HG03139 (cell line): Measurements from ENCODE around the gene TRIM59.

Experiments
- ATAC-seq: cut with Tn5 transposase; IDR thresholded peaks from one replicate; pipeline ENCODE4 v1.9.1; 2021; ENCODE audit not compliant: unreplicated experiment

Gene TRIM59, protein sequence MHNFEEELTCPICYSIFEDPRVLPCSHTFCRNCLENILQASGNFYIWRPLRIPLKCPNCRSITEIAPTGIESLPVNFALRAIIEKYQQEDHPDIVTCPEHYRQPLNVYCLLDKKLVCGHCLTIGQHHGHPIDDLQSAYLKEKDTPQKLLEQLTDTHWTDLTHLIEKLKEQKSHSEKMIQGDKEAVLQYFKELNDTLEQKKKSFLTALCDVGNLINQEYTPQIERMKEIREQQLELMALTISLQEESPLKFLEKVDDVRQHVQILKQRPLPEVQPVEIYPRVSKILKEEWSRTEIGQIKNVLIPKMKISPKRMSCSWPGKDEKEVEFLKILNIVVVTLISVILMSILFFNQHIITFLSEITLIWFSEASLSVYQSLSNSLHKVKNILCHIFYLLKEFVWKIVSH

DNA sequence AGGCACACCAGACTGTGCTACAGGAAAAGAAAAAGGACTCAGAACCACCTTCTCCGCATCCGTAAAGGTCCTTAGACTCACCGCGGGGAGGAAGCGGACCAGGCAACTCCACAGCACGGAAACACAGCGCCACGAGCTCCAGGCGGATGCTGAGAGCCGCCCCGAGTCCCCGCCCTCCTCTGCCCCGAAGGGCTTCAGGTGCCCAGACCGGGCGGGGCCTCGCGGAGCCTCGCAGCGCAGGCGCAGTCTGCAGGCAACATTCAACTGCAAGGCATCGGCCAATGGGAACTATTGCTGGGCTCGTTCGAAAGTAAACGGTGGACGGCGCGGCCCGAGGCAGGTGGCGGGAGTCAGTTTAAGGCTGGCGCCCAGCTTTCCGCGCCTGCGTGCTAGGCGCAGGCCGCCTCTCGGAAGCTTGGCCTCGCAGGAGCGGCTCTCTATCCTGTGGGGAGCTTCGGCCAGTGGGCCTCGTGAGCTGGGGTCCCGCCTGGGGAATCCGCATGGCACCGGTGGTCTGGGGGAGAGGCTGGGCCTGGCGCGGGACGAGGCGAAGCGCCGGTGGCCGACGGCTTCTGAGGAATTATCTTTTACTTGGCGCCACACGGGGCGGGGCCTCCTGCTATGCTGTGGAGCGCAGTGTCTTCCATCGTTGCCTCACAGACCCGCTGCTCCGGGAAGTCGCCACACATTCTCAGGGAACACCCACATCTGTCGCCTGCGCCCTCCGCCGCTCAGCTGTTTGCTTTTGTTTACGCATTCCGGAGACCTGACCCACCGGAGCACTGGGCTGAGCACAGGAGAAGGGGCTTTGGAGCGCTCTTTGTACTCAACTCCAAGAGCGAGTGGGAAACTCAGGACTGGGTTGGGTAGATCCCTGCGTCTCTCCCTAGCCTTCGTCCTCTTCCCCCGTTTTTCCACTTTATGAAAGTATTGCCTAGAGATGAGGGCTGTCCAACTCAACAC lies at the start of gene TRIM59:
Gene TRIM59 (minus strand): TSS at position 151 of the 963 bp plus-strand sequence. CDS start 10,603 bp downstream, outside the sequence.
- ATAC-seq = peak; percentile 95

DNA sequence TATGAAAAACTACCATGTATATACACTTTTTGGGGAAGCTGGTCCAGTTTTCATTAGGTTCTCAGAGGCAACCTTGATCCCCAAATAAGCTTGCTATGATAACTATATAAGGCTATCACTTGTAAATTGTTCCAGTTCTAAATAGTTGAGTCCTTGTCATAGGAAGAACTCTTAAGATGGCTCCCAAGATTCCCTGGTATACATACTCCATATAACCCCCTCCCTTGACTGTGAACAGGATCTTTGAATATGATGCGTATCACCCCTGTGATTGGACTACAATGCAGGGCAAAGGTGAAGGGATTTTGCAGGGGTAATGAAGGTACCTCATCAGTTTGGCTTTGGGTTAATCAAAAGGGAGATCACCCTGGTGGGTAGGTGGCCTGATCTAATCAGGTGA lies 48.6 kb upstream of the TRIM59 start:
- no peak for ATAC-seq

DNA sequence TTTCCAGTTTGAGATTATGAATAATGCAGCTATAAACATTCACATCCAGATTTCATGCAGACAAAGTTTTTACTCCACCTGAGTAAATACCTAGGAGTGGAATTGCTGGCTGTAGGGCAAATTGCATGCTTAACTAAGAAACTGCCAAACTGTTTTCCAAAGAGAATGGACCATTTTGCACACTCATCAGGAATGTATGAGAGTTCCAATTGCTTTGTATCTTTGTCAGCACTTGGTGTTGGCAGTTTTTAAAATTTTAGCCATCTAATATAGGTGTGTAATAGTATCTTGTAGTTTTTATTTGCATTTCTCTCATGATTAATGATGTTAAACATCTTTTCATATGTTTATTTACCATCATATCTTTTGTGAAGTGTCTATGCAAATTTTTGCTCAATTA lies 40.6 kb upstream of the TRIM59 start:
- ATAC-seq = no peak

DNA sequence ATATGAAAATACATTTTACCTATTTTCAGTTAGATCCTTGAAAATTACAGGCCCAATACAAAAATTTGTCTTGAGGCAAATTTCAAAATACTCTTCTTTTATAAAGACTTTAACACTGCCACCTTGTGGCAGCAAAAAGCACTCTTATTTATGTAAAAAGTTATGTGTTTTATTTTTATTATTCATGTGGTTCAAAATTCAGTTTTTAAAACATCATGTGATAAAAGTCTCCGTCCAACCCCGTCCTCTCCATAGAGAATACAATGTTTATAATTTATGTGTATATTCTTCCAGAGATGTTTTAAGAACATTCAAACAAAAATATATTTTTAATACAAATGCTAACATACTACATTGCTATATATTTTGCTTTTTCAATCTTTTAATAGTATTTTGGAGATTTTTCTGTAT lies 36.9 kb upstream of the TRIM59 start:
- ATAC-seq = no peak

DNA sequence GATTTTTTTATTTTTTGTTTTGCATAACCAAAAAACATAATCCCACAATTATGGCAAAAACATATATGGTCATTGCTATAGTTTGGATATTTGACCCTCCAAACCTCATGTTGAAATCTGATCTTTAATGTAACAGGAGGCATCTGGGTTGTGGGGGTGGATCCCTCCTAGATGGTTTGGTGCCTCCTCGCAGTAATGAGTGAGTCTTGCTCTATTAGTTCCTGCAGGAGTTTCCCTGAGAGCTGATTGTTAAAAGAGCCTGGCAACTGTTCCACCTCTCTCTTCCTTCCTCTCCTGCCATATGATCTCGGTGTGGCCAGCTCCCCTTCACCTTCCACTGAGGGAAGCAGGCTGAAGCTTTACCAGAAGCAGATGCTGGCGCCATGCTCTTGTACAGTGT lies 33.2 kb upstream of the TRIM59 start:
- no peak for ATAC-seq

DNA sequence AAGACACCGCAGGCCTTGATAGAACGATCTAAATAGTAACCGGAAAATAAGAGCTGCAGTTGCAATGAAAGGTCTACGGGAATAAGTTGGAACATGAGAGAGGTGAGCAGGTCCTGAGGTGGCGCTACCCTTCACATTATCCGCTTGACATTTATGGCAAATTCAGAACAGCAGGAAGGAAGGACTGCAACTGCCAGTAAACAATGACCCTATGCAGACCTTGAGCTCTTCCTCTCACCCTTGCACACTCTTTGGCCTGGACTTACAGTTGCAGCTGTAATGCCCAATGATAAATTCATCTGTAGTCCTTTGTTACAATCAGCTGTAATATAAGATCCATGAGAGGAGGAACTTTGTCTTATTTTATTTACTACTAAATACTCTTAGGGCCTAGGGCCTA lies 32.3 kb upstream of the TRIM59 start:
- no peak for ATAC-seq

DNA sequence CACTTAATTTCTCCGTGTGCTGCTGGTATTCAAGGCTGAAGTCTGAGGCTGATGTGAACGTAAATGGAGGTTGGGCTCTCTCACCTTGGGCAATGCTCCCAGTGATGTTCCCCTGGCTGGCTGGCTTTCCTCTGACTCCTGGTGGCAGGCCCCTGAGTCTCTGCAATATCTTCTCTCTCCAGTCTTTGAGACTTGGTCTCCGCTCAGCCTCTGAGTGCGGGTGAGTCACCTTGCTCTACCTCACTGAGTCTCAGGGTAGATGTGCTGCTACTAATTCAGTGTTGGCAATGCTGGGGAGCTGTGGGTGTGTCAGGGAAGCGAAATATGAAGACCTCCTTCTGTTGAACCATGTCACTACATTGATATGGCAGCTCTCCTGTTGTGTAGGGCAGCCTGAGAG lies 31.3 kb upstream of the TRIM59 start:
- ATAC-seq = no peak

DNA sequence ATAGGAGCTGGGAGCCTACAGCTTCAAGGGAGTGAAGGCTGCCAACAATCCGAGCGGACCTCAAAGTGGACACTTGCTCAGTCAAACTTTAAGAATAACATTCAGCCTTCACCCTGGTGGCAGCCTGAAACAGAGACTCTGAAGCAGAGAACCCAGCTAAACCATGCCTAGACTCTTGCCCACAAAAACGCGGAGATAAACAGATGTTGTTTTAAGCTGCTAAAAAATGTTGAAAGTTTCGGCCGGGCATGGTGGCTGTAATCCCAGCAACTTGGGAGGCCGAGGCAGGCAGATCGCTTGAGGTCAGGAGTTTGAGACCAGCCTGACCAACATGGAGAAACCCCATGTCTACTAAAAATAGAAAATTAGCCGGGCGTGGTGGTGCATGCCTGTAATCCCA lies 29.8 kb upstream of the TRIM59 start:
- ATAC-seq = no peak

DNA sequence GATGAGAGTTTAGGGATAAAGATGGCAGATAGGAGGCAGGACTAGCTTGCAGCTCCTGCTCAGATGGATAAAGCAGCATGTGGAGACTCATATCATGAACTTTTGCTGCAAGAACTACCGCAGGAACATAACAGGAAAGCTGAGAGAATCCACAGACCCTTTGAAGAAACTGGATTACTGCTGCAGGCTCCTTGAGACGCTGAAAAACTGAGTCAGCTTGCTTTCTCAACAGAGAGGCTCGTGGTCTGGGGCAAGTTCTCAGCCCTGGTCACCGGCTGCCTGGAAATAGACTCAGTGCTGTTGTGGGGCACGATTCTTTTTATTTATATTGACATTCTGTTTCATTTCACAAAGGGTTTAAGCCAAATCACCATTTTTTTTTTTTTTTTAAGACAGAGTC lies 28.8 kb upstream of the TRIM59 start:
- ATAC-seq = no peak

DNA sequence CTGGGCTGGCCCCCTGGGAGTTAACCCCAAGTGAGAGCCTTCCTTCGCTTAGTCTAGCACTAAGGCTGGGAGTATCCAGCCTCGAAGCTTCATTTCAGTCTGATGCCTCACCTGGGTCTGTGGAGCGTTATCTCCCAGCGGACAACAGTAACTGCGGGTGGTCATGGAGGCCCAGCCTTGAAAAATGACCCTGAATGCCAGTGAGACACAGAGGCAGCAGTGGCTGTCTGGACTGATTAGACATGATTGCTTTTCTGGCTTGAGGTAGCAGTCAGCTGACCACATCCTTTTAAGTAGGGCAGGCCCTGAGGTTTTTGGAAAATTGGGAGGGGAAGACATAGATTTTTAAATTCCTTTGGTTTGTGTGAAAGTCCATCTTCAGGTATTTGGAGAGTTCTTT lies 28.2 kb upstream of the TRIM59 start:
- ATAC-seq = no peak

DNA sequence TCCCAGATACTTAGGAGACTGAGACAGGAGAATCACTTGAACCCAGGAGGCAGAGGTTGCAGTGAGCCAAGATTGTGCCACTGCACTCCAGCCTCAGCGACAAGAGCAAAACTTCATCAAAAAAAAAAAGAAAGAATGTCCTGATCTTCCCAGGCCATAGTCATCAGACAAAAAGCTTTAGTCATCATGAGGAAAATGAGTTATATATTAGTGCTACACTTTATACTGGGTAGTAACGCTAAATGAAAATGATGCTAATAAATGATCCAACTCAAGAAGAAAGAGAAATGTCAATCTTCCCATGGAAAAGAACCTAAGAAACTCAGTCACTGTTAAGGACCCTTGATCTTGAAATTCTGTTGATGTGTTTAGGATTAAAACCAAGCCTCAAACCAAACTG lies 26.3 kb upstream of the TRIM59 start:
- ATAC-seq = no peak

DNA sequence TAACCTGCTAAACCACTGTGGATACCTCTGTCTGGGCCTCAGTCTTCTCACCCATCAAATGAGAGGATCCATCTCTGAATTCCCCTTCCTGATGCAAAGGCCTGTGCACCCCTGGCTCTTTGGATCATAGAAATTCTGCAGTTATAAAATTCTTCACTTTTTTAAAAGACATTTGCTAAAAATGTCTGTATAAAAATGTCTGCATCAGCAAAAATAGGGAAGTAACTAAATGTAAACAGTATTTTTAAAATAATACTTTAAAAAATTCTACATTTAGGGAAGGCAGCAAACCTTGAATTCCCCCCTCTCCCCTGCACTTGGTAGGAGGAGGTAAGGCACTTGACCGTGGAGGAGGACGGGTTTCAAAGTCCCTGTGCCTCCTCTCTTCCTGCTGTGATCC lies 25.6 kb upstream of the TRIM59 start:
- ATAC-seq = no peak

DNA sequence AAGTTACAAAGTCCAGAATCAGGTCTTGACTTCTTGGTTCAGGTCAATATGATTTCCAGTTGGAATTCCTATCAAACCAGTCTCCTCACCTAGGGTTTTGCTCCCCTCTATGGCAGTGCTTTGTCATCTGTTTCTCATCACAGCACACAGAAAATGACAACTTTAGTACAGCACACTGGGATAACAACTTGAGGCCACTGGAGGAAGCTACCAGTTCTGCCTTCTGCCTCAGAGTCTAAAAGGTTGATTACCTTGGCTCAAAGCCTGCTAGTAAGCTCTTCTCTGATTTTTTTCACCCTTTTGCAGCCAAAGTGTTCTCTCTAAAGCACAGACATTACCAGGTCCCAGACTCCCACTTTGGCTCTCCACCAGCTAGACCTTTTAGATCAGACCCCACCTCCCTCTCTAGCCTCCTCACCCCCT lies 24.8 kb upstream of the TRIM59 start:
- ATAC-seq = no peak

DNA sequence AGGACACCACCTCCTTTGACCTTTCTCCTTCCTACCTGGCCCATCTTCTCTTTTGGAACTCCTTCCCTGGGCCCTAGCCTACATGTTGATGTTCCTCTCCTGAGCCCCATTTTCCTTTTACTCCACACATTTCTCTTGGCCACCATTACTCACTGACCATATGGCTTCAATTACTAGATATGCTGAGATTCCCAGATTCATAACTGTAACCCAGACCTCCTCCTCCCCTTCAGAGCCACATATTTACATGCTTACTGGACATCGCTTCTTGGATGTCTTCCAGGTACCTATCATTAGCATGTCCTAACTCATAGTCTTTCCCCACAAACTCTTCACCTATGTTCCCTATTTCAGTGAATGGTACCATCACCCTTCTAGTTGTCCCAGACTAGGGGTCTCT lies 24.4 kb upstream of the TRIM59 start:
- ATAC-seq = no peak

DNA sequence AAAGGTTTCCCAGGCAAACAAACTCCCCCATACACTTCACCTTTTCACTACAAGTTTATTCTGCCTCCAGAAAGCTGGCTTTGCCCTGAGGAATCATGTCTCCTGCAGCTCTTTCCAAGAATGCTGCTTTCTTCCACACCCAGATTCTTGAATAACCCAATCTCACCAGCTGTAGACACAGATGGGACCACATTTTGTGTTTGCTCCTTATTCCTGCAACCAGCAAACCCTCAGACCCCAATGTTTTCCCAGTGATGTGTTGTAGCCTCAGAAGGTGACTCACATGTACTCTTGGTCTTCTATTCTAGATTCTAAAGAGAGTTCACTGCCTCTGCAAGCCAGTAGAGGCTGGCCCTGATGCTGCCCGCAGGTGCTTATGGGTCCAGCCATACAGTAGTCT lies 23.6 kb upstream of the TRIM59 start:
- no peak for ATAC-seq

DNA sequence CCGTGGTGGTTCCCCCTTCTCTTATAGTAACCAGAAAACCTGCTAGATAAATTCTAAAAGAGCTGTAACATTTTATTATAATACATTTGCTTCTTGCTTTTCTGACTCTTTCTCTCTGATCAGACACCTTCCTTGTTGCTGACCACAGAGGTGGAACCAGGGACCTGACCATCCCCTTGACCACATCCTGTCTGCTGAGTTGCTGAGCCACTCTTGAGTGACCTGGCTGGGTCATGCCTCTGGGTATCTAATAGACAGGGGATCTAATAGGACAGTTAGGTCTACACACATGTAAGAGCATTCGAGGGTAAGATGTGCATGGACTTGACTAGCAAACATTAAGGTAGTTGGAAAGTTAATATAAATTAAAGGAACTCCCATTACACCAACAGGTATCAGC lies 22.8 kb upstream of the TRIM59 start:
- ATAC-seq = peak; percentile 87

DNA sequence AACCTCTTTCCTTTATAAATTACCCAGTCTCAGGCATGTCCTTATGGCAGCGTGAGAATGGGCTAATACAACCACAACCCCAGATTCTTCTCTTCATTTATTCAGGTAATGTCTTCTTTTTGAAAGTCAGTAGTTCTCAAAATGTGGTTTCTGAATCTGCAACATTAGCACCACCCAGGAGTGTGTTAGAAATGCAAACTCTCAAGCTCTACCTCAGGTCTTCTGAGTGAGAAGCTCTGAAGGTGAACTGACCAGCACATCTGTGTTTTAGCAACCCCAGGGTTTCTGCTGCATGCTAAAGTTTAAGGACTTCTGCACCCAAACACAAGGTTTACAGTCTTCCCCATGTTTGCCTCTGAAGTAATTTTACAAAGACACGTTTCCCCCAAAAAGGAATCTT lies 22.3 kb upstream of the TRIM59 start:
- ATAC-seq = no peak

DNA sequence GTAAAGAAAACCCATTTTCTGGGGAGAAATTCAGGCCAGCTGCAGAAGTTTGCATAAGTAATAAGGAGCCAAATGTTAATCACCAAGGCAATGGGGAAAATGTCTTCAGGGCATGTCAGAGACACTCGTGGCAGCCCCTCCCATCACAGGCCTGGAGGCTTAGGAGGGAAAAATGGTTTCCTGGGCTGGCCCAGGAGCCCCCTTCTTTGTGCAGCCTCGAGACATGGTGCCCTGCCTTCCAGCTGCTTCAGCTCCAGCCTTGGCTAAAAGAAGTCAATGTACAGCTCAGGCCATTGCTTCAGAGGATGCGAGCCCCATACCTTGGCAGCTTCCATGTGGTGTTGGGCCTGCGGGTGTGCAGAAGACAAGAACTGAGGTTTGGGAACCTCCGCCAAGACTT lies 20.6 kb upstream of the TRIM59 start:
- no peak for ATAC-seq

DNA sequence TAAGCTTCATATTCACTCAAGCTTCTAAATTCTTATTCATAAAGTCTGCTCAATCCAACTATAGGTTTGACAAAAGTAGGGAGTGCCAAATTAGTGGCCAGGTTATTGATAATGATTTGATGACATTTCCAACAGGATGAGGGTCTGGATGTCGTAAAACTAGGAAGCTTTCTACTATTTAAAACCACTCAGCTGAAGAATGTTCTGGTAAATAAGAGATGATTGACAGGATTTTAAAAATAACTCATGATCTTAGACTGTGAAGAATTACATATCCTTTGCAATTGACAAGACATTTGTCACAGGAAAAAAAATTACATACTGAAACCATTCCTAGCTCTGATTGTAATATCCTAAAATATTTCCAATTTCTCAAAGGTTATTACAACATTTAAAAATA lies 15.4 kb upstream of the TRIM59 start:
- no peak for ATAC-seq

DNA sequence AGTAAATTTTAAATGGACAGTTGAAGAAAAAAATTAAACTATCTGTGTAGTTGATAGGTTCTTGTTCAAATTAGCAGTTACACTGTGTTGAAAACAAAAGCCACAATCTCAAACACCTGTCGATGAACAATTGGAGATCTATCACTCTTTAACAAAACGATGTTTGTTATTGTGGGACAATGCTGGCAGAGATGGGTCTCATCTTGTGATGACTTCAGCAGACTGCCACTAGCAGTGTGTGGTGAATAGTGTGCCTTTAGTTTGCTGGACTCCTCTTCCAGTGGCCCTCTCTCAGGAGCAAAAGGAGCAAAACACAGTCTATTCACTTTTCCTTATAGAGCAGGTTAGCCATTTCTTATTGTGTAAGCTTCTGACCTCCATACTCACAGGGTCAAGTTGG lies 14.7 kb upstream of the TRIM59 start:
- ATAC-seq = no peak

DNA sequence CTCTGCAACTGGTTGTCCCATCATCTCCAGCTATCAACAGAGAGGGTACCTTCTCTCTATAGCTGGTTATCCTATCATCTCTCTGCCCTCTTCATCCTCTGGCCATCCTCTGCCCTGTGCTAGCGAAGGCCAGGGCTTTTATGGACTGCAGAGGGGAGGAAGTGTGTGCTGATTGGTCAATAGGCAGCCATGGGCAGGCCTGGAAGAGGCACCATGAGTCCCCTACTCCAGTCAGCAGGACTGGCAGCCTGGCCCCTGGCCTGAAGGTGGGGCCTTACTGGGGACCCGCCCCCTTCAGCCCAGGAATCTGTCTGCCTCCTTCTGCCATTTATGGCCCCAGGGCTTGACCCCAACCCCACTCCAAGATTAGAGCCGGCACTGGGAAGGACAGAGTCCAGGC lies 10.4 kb upstream of the TRIM59 start:
- ATAC-seq = no peak

DNA sequence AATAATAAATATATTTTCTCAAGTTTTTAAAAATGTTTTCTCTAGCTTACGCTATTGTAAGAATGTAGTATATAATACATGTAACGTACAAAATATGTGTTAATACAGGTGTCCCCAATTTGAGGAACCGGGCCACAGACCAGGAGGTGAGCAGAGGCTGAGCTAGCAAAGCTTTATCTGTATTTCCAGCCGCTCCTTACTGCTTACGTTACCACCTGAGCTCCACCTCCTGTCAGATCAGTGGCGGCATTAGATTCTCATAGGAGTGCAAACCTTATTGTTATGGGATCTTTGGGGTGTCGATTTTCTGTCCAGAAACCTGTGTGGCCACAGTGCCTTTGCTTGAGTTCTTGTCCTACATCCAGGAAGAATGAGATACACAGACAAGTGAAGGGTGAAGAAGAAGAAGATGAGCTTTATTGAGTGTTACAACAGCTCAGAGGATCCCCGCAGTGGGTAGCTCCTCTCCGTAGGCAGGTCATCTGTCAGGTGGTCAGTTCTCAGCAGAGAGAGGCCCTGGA lies 9.9 kb upstream of the TRIM59 start:
- ATAC-seq = no peak
